ENCODE measurements around the gene MID1IP1.

The MID1IP1 gene

GRCh38 chrX:38804682-38805431 lies 3.6 kb downstream of the MID1IP1 start:
- peak overlapping the region; percentile 76 for H3K4me3 ChIP-seq (ENCODE audit: insufficient read length, low read depth)
- H3K36me3 ChIP-seq (ENCODE audit: insufficient read depth, insufficient read length, low read length), result peaks cover 16% of the 10 kb centered on the region
- TF ChIP-seq SUZ12 (IDR thresholded peaks at IDR 0.05; ENCODE audit: extremely low read depth, insufficient read depth, insufficient read length) (no peak), YY1 (IDR thresholded peaks at IDR 0.05; ENCODE audit: insufficient read depth, insufficient read length) (no peak), ZNF274 (IDR thresholded peaks at IDR 0.05; ENCODE audit: low read depth, low read length) (no peak)
- no peak for DNase-seq (ENCODE audit: low read depth, low spot score)
- H3K27me3 ChIP-seq (ENCODE audit: insufficient read depth, insufficient read length), result no peaks in the 10 kb centered on the region
- peak overlapping the region; percentile 94 for H3K9ac ChIP-seq (ENCODE audit: insufficient read length, low read depth)
- H3K4me1 ChIP-seq (ENCODE audit: insufficient read depth, insufficient read length), result peaks cover 5% of the 10 kb centered on the region
- H3K9me3 ChIP-seq (ENCODE audit: insufficient read depth, low read length), result no peaks in the 10 kb centered on the region

DNA sequence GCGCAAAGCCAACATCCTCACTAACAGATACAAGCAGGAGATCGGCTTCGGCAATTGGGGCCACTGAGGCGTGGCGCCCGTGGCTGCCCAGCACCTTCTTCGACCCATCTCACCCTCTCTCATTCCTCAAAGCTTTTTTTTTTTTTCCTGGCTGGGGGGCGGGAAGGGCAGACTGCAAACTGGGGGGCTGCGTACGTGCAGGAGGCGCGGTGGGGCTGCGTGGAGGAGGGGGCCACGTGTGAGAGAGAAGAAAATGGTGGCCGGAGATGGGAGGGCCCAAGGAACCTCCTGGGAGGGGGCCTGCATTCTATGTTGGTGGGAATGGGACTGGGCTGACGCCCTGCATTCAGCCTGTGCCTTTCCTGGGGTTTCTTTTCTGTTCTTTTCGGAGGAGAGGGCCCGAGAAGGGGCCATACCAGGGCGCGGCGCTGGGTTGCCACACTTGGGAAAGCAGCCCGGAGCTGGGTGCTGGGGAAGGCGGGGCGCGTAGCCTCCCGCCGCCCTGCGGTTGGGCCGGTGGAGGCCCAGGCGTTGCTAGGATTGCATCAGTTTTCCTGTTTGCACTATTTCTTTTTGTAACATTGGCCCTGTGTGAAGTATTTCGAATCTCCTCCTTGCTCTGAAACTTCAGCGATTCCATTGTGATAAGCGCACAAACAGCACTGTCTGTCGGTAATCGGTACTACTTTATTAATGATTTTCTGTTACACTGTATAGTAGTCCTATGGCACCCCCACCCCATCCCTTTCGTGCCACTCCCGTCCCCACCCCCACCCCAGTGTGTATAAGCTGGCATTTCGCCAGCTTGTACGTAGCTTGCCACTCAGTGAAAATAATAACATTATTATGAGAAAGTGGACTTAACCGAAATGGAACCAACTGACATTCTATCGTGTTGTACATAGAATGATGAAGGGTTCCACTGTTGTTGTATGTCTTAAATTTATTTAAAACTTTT lies 4.5 kb downstream of the MID1IP1 start:
- Histone ChIP-seq H3K9me3 (ENCODE audit: insufficient read depth, low read length) (no peaks in the 10 kb centered on the region), H3K4me3 (ENCODE audit: insufficient read length, low read depth) (peak overlapping the region; percentile 76), H3K4me1 (ENCODE audit: insufficient read depth, insufficient read length) (peaks cover 5% of the 10 kb centered on the region), H3K27me3 (ENCODE audit: insufficient read depth, insufficient read length) (no peaks in the 10 kb centered on the region), H3K36me3 (ENCODE audit: insufficient read depth, insufficient read length, low read length) (peaks cover 16% of the 10 kb centered on the region), H3K9ac (ENCODE audit: insufficient read length, low read depth) (peak overlapping the region; percentile 94)
- DNase-seq (ENCODE audit: low read depth, low spot score), result no peak
- no peak for TF ChIP-seq ZNF274 (IDR thresholded peaks at IDR 0.05; ENCODE audit: low read depth, low read length)

- peaks cover 16% of the 10 kb centered on the region for H3K36me3 ChIP-seq (ENCODE audit: insufficient read depth, insufficient read length, low read length)
- TF ChIP-seq SUZ12 (IDR thresholded peaks at IDR 0.05; ENCODE audit: extremely low read depth, insufficient read depth, insufficient read length) (no peak), YY1 (IDR thresholded peaks at IDR 0.05; ENCODE audit: insufficient read depth, insufficient read length) (no peak), ZNF274 (IDR thresholded peaks at IDR 0.05; ENCODE audit: low read depth, low read length) (no peak)
- no peak overlapping the region for H3K9ac ChIP-seq (ENCODE audit: insufficient read length, low read depth)
- DNase-seq (ENCODE audit: low read depth, low spot score), result no peak
- no peaks in the 10 kb centered on the region for H3K9me3 ChIP-seq (ENCODE audit: insufficient read depth, low read length)
- no peak overlapping the region for H3K4me3 ChIP-seq (ENCODE audit: insufficient read length, low read depth)
- no peaks in the 10 kb centered on the region for H3K27me3 ChIP-seq (ENCODE audit: insufficient read depth, insufficient read length)
- H3K4me1 ChIP-seq (ENCODE audit: insufficient read depth, insufficient read length), result peaks cover 5% of the 10 kb centered on the region
These were observed 5.8 kb downstream of the MID1IP1 start for GRCh38 chrX:38806875-38807621.

DNA sequence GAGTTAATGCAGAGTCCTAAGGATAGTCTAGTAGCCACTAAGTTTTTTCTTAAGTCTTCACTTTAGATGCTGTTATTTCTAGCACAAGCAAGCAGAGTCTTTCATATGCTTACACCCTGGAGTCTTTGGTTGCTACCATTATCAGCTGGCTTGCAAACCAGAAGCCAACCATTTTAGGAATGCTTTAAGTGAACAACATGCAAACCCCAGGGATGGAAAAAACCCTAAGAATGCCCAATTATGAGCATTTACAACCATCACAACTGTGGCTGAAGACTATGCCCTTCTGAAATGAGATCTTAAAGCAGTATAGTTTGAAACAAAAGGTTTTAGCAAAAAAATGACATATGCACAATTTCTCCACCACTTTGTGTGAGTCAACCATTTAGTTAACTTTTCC lies 6.6 kb downstream of the MID1IP1 start:
- no peak for TF ChIP-seq SUZ12 (IDR thresholded peaks at IDR 0.05; ENCODE audit: extremely low read depth, insufficient read depth, insufficient read length)
- TF ChIP-seq ZNF274 (IDR thresholded peaks at IDR 0.05; ENCODE audit: low read depth, low read length), result no peak
- no peak for TF ChIP-seq YY1 (IDR thresholded peaks at IDR 0.05; ENCODE audit: insufficient read depth, insufficient read length)
- no peaks in the 10 kb centered on the region for H3K27me3 ChIP-seq (ENCODE audit: insufficient read depth, insufficient read length)
- no peaks in the 10 kb centered on the region for H3K9me3 ChIP-seq (ENCODE audit: insufficient read depth, low read length)
- peaks cover 5% of the 10 kb centered on the region for H3K4me1 ChIP-seq (ENCODE audit: insufficient read depth, insufficient read length)
- no peak overlapping the region for H3K4me3 ChIP-seq (ENCODE audit: insufficient read length, low read depth)
- peaks cover 16% of the 10 kb centered on the region for H3K36me3 ChIP-seq (ENCODE audit: insufficient read depth, insufficient read length, low read length)
- DNase-seq (ENCODE audit: low read depth, low spot score), result no peak
- H3K9ac ChIP-seq (ENCODE audit: insufficient read length, low read depth), result no peak overlapping the region

- no peak for TF ChIP-seq YY1 (IDR thresholded peaks at IDR 0.05; ENCODE audit: insufficient read depth, insufficient read length)
- TF ChIP-seq ZNF274 (IDR thresholded peaks at IDR 0.05; ENCODE audit: low read depth, low read length), result no peak
- no peak for TF ChIP-seq SUZ12 (IDR thresholded peaks at IDR 0.05; ENCODE audit: extremely low read depth, insufficient read depth, insufficient read length)
- no peaks in the 10 kb centered on the region for H3K36me3 ChIP-seq (ENCODE audit: insufficient read depth, insufficient read length, low read length)
- H3K4me3 ChIP-seq (ENCODE audit: insufficient read length, low read depth), result no peak overlapping the region
These were observed 10.4 kb downstream of the MID1IP1 start for GRCh38 chrX:38811515-38812243.

GRCh38 chrX:38816155-38816554 lies 14.9 kb downstream of the MID1IP1 start:
- Histone ChIP-seq H3K9me3 (ENCODE audit: insufficient read depth, low read length) (no peaks in the 10 kb centered on the region), H3K9ac (ENCODE audit: insufficient read length, low read depth) (no peak overlapping the region), H3K27me3 (ENCODE audit: insufficient read depth, insufficient read length) (no peaks in the 10 kb centered on the region), H3K4me3 (ENCODE audit: insufficient read length, low read depth) (no peak overlapping the region), H3K4me1 (ENCODE audit: insufficient read depth, insufficient read length) (no peaks in the 10 kb centered on the region), H3K36me3 (ENCODE audit: insufficient read depth, insufficient read length, low read length) (no peaks in the 10 kb centered on the region)
- TF ChIP-seq ZNF274 (IDR thresholded peaks at IDR 0.05; ENCODE audit: low read depth, low read length) (no peak), SUZ12 (IDR thresholded peaks at IDR 0.05; ENCODE audit: extremely low read depth, insufficient read depth, insufficient read length) (no peak), YY1 (IDR thresholded peaks at IDR 0.05; ENCODE audit: insufficient read depth, insufficient read length) (no peak)
- no peak for DNase-seq (ENCODE audit: low read depth, low spot score)

More at GRCh38 chrX:38811515-38812243, 10.4 kb downstream of the MID1IP1 start:
- H3K27me3 ChIP-seq (ENCODE audit: insufficient read depth, insufficient read length), result no peaks in the 10 kb centered on the region
- H3K9ac ChIP-seq (ENCODE audit: insufficient read length, low read depth), result no peak overlapping the region
- H3K4me1 ChIP-seq (ENCODE audit: insufficient read depth, insufficient read length), result no peaks in the 10 kb centered on the region
- no peaks in the 10 kb centered on the region for H3K9me3 ChIP-seq (ENCODE audit: insufficient read depth, low read length)
- no peak for DNase-seq (ENCODE audit: low read depth, low spot score)

All from NT2/D1 (cell line).